ENCODE data around the gene COX10.
"Not testable (repeated sequence)": the region's sequence is repeated elsewhere in the genome, so short reads cannot be mapped to it uniquely, and the experiment has no call there.

- not testable (repeated sequence) for TF ChIP-seq CTCF (optimal IDR thresholded peaks at IDR 0.05 in 1 of 3, IDR thresholded peaks at IDR 0.05 in 1 of 3, conservative IDR thresholded peaks at IDR 0.05 in 1 of 3; ENCODE audit: extremely low read depth in 1 of 3, insufficient read depth in 2 of 3, low read length in 3 of 3); EZH2 (IDR thresholded peaks at IDR 0.05; ENCODE audit: low read length)
These were observed 166.7 kb downstream of the COX10 start for GRCh38 chr17:14236032-14236431.

Data from keratinocyte (primary cell).